H1 (cell line): Measurements from ENCODE around the gene LEKR1. TPM values are rescaled to one million over a fixed set of nuclear protein-coding genes. Genes with fewer than 3 reads are reported as not detected.
"Not testable (repeated sequence)": the region's sequence is repeated elsewhere in the genome, so short reads cannot be mapped to it uniquely, and the experiment has no call there.

Experiments
- CTCF ChIA-PET: fragments of 300-600 bp; sonication (Branson Sonifier 250); formaldehyde crosslinking; loops from one replicate; lab custom pipeline; 2021; ENCODE audit not compliant: partially characterized antibody; lab: Charles Lee
- POLR2A ChIA-PET: fragments of 300-600 bp; sonication (Branson Sonifier 250); formaldehyde crosslinking; loops from one replicate; lab custom pipeline; 2021; ENCODE audit warnings: inconsistent platforms; ENCODE audit not compliant: partially characterized antibody; lab: Charles Lee
- DNase-seq, 2 experiments: peaks; one replicate each; pipeline versions ENCODE4 v3.0.0 to v3.0.0-alpha.2; 2010 to 2022; ENCODE audit warnings: low spot score in 2 of 2, low read depth in 1 of 2, mixed read lengths in 1 of 2
- FAIRE-seq: peaks from 2 replicates; lab custom pipeline; 2011; peaks lifted over from hg19 to GRCh38; lab: Jason Lieb, UNC
- H2AFZ ChIP-seq: 2 replicates; pipeline ENCODE4 v1.8.1; 2012; ENCODE audit warnings: low read length, inconsistent platforms
- H2AK5ac ChIP-seq: 2 replicates; pipeline ENCODE4 v1.6.1; 2013; ENCODE audit warnings: low read depth, low read length
- H2BK120ac ChIP-seq: replicated peaks from 2 replicates; pipeline ENCODE3; 2013; ENCODE audit warnings: low read depth, low read length, inconsistent platforms
- H2BK12ac ChIP-seq: 2 replicates; pipeline ENCODE4 v1.6.1; 2013; ENCODE audit warnings: low read depth, low read length
- H2BK15ac ChIP-seq: 2 replicates; pipeline ENCODE4 v1.6.1; 2013; ENCODE audit warnings: low read length
- H2BK20ac ChIP-seq: 2 replicates; pipeline ENCODE4 v1.6.1; 2013; ENCODE audit warnings: low read length
- H2BK5ac ChIP-seq: 2 replicates; pipeline ENCODE4 v1.6.1; 2013; ENCODE audit warnings: low read depth, low read length
- H3K14ac ChIP-seq: 2 replicates; pipeline ENCODE4 v1.6.1; 2013; ENCODE audit warnings: inconsistent platforms; ENCODE audit not compliant: insufficient read length
- H3K18ac ChIP-seq: 2 replicates; pipeline ENCODE4 v1.6.1; 2013; ENCODE audit warnings: low read length; ENCODE audit errors: extremely low read depth
- H3K23ac ChIP-seq: 2 replicates; pipeline ENCODE4 v1.6.1; 2013; ENCODE audit warnings: inconsistent platforms; ENCODE audit not compliant: insufficient read length
- H3K23me2 ChIP-seq: 2 replicates; pipeline ENCODE4 v1.6.1; 2013; ENCODE audit warnings: low read depth, low read length
- H3K27ac ChIP-seq: 2 replicates; pipeline ENCODE4 v1.6.1; 2011; ENCODE audit warnings: low read depth, low read length, inconsistent platforms
- H3K27me3 ChIP-seq, 4 experiments: replicated peaks in 1 of 4; 1 replicate in 1 of 4; 2 replicates in 3 of 4; pipeline versions ENCODE4 v1.6.1 to v1.8.1; 2011 to 2013; ENCODE audit warnings: low read length in 3 of 4, mild to moderate bottlenecking in 3 of 4, inconsistent platforms in 2 of 4, mixed read lengths in 2 of 4, moderate library complexity in 1 of 4; ENCODE audit not compliant: control insufficient read depth in 3 of 4, insufficient read depth in 3 of 4; ENCODE audit errors: extremely low read depth in 1 of 4
- H3K36me3 ChIP-seq, 4 experiments: 2 replicates each; pipeline versions ENCODE4 v1.6.1 to v1.8.1; 2011 to 2013; ENCODE audit warnings: mild to moderate bottlenecking in 4 of 4, low read length in 3 of 4, moderate library complexity in 2 of 4, control low read depth in 1 of 4, inconsistent platforms in 1 of 4; ENCODE audit not compliant: insufficient read depth in 4 of 4, control insufficient read depth in 2 of 4
- H3K4ac ChIP-seq: replicated peaks from 2 replicates; pipeline ENCODE3; 2013; ENCODE audit warnings: low read length, low read depth, mixed read lengths, inconsistent platforms; ENCODE audit not compliant: insufficient read length
- H3K4me1 ChIP-seq, 4 experiments: replicated peaks in 1 of 4; 1 replicate in 1 of 4; 2 replicates in 3 of 4; pipeline versions ENCODE4 v1.6.1 to v1.8.1; 2011 to 2013; ENCODE audit warnings: low read length in 3 of 4, inconsistent platforms in 2 of 4, mixed read lengths in 1 of 4; ENCODE audit not compliant: insufficient read depth in 4 of 4, control insufficient read depth in 3 of 4
- H3K4me2 ChIP-seq, 2 experiments: 2 replicates each; pipeline versions ENCODE4 v1.6.1 to v1.8.1; 2011 to 2013; ENCODE audit warnings: low read depth in 2 of 2, low read length in 2 of 2, control low read depth in 1 of 2, inconsistent platforms in 1 of 2, mild to moderate bottlenecking in 1 of 2; ENCODE audit not compliant: insufficient read depth in 1 of 2
- H3K4me3 ChIP-seq, 4 experiments: fragments of 200-600, 300-600 bp in 1 of 4; sonication (generic), shearing (Covaris generic), sonication (Bioruptor Twin) in 1 of 4; 2 replicates each; pipeline versions ENCODE4 v1.5.1 to v1.8.1; 2011 to 2016; ENCODE audit warnings: low read length in 4 of 4, low read depth in 3 of 4, control low read depth in 2 of 4, inconsistent platforms in 2 of 4, mild to moderate bottlenecking in 2 of 4, mixed read lengths in 1 of 4, moderate library complexity in 1 of 4; ENCODE audit not compliant: insufficient read depth in 2 of 4; ENCODE audit errors: extremely low read depth in 1 of 4
- H3K56ac ChIP-seq: replicated peaks from 2 replicates; pipeline ENCODE3; 2013; ENCODE audit warnings: low read depth, mild to moderate bottlenecking, mixed read lengths, low read length, inconsistent platforms; ENCODE audit not compliant: insufficient read length
- H3K79me1 ChIP-seq: 2 replicates; pipeline ENCODE4 v1.6.1; 2013; ENCODE audit warnings: low read depth, low read length, control low read depth
- H3K79me2 ChIP-seq, 2 experiments: 2 replicates each; pipeline versions ENCODE4 v1.6.1 to v1.8.1; 2012 to 2013; ENCODE audit warnings: low read length in 2 of 2, mild to moderate bottlenecking in 2 of 2, inconsistent platforms in 1 of 2; ENCODE audit not compliant: insufficient read depth in 2 of 2, control insufficient read depth in 1 of 2
- H3K9ac ChIP-seq, 4 experiments: replicated peaks in 1 of 4; 1 replicate in 1 of 4; 2 replicates in 3 of 4; pipeline versions ENCODE4 v1.6.1 to v1.8.1; 2011 to 2013; ENCODE audit warnings: low read depth in 3 of 4, low read length in 3 of 4, control low read depth in 2 of 4, mild to moderate bottlenecking in 2 of 4, moderate library complexity in 2 of 4, inconsistent platforms in 1 of 4; ENCODE audit errors: extremely low read depth in 1 of 4
- H3K9me3 ChIP-seq, 2 experiments: 2 replicates each; pipeline versions ENCODE4 v1.6.1 to v1.8.1; 2012 to 2013; ENCODE audit warnings: mild to moderate bottlenecking in 2 of 2, moderate library complexity in 2 of 2, control low read depth in 1 of 2, inconsistent platforms in 1 of 2, low read depth in 1 of 2, low read length in 1 of 2, mixed read lengths in 1 of 2; ENCODE audit not compliant: insufficient read depth in 2 of 2
- H4K20me1 ChIP-seq, 2 experiments: replicated peaks in 1 of 2; 2 replicates each; pipeline versions ENCODE3 to v1.8.1; 2011 to 2013; ENCODE audit warnings: inconsistent platforms in 2 of 2, low read length in 2 of 2, mild to moderate bottlenecking in 1 of 2; ENCODE audit not compliant: insufficient read depth in 2 of 2, control insufficient read depth in 1 of 2
- H4K5ac ChIP-seq: 2 replicates; pipeline ENCODE4 v1.6.1; 2013; ENCODE audit warnings: low read length, low read depth, mixed read lengths, inconsistent platforms; ENCODE audit not compliant: insufficient read length
- H4K8ac ChIP-seq: 2 replicates; pipeline ENCODE4 v1.8.0; 2013; ENCODE audit warnings: mild to moderate bottlenecking, moderate library complexity, low read length, inconsistent platforms; ENCODE audit not compliant: insufficient read depth; ENCODE audit errors: extremely low read depth
- H4K91ac ChIP-seq: replicated peaks from 2 replicates; pipeline ENCODE3; 2013; ENCODE audit warnings: low read length, mixed read lengths, inconsistent platforms; ENCODE audit not compliant: insufficient read length
- CHD2 ChIP-seq: IDR thresholded peaks from 2 replicates; pipeline ENCODE4 v1.6.1; 2012; ENCODE audit warnings: low read length, improper control_type of control experiment
- GABPA ChIP-seq: IDR thresholded peaks from 2 replicates; pipeline ENCODE4 v1.6.1; 2011; ENCODE audit warnings: mild to moderate bottlenecking, low read length, moderate library complexity, borderline replicate concordance; ENCODE audit not compliant: insufficient read depth
- POU5F1 ChIP-seq: IDR thresholded peaks from 2 replicates; pipeline ENCODE4 v1.6.1; 2011; ENCODE audit warnings: low read depth, mild to moderate bottlenecking, low read length, moderate library complexity
- RFX5 ChIP-seq: IDR thresholded peaks from 2 replicates; pipeline ENCODE4 v1.6.1; 2011; ENCODE audit warnings: low read depth, low read length, improper control_type of control experiment, borderline replicate concordance
- RNF2 ChIP-seq: fragments of 200-900, 300-1000 bp; sonication (generic); IDR thresholded peaks from 2 replicates; pipeline ENCODE4 v1.7.1; 2016; ENCODE audit warnings: borderline replicate concordance, low read depth, mild to moderate bottlenecking, antibody characterized with exemption, low read length; ENCODE audit not compliant: poor library complexity, severe bottlenecking; ENCODE audit errors: missing control alignments
- SAP30 ChIP-seq: fragments of 300-600 bp; sonication (generic); IDR thresholded peaks from 2 replicates; pipeline ENCODE4 v1.7.1; 2012; ENCODE audit warnings: low read length, moderate library complexity, mild to moderate bottlenecking, inconsistent platforms; ENCODE audit not compliant: insufficient read depth, insufficient replicate concordance
- SP4 ChIP-seq: IDR thresholded peaks from 2 replicates; pipeline ENCODE4 v1.6.1; 2012; ENCODE audit warnings: low read length, inconsistent platforms
- WGBS, 2 experiments: shearing (Covaris generic) in 1 of 2; methylation state at CpG; one replicate each; pipeline versions ENCODE4 v1.1.6 to v1.1.7; 2013 to 2015; ENCODE audit warnings: low lambda C conversion rate in 2 of 2, mixed read lengths in 2 of 2, inconsistent platforms in 1 of 2, low coverage in 1 of 2, missing lambda C conversion rate in 1 of 2; ENCODE audit not compliant: insufficient replicate concordance in 2 of 2, insufficient coverage in 1 of 2, insufficient read length in 1 of 2; ENCODE audit errors: extremely low coverage in 1 of 2, missing lambda C conversion rate in 1 of 2; 5-methylcytosine and 5-hydroxymethylcytosine counted together
- polyA plus RNA-seq, 7 experiments: library from polyadenylated mRNA; depleted of rRNA in 3 of 7; stranded (reverse) in 5 of 7; unstranded in 2 of 7; fragments of >200 nt in 5 of 7; fragments of 200-250 nt in 2 of 7; gene quantifications; 1 replicate in 5 of 7; 2 replicates in 1 of 7; 4 replicates in 1 of 7; pipeline versions ENCODE4 v1.2.1 to v1.2.3, GENCODE V29; 2011 to 2013; ENCODE audit warnings: missing spikeins in 2 of 7, mixed read lengths in 2 of 7
- total RNA-seq: library from RNA; stranded (reverse); fragmentation: NEBNext Ultra II Directional; extraction: Animal tissue kit (Norgen Biotek cat#: 25700); gene quantifications from 2 replicates; pipeline ENCODE4 v1.2.1, GENCODE V29; 2021

Gene LEKR1
- total and polyA plus RNA-seq, 2 of the 8 experiments (the other 6 are each of a cell fraction or from before 2014, with no cell fraction given) = 0.08 TPM; not detected in 1

GRCh38 chr3:156892701-156893100, 66.5 kb downstream of the LEKR1 start (continued):
- no peak for TF ChIP-seq RFX5
- TF ChIP-seq POU5F1 = no peak
- no peak for TF ChIP-seq RNF2
- no peak for TF ChIP-seq SAP30
- no peak for TF ChIP-seq CHD2
- no peak for TF ChIP-seq GABPA
- no peak for TF ChIP-seq SP4

GRCh38 chr3:156895374-156895773, 69.2 kb downstream of the LEKR1 start:
- H2BK20ac ChIP-seq, CTCF ChIA-PET, FAIRE-seq: not testable (repeated sequence)

More at GRCh38 chr3:156895374-156895773, 69.2 kb downstream of the LEKR1 start:
- H2AK5ac ChIP-seq, H3K18ac ChIP-seq, H2BK120ac ChIP-seq, H3K4me1 ChIP-seq, H3K79me2 ChIP-seq, H3K4ac ChIP-seq, H3K4me3 ChIP-seq, H3K79me1 ChIP-seq, H3K23ac ChIP-seq, H2BK15ac ChIP-seq, H3K36me3 ChIP-seq, H3K23me2 ChIP-seq, POLR2A ChIA-PET, H2BK5ac ChIP-seq, DNase-seq, H2AFZ ChIP-seq, H2BK12ac ChIP-seq, H4K5ac ChIP-seq, H3K27me3 ChIP-seq, H4K8ac ChIP-seq, H3K4me2 ChIP-seq, H4K20me1 ChIP-seq, H3K9me3 ChIP-seq, H3K9ac ChIP-seq, H4K91ac ChIP-seq, H3K27ac ChIP-seq, H3K14ac ChIP-seq, H3K56ac ChIP-seq: not testable (repeated sequence)
- WGBS, 2 experiments = 80% methylated on average over 1 of the region's 1 CpG; no CpG with 5 or more reads in 1 of the 2 experiments
